Hepatocyte (in vitro differentiated cells): Measurements from ENCODE around the gene SNAP29. TPM values are rescaled to one million over a fixed set of nuclear protein-coding genes. Genes with fewer than 3 reads are reported as not detected.
"Not testable (repeated sequence)": the region's sequence is repeated elsewhere in the genome, so short reads cannot be mapped to it uniquely, and the experiment has no call there.

Experiments
- DNase-seq: peaks from one replicate; pipeline ENCODE4 v3.0.0-alpha.2; 2016; ENCODE audit warnings: low spot score
- H2AFZ ChIP-seq: fragments of 200-600 bp; sonication (generic); 2 replicates; pipeline ENCODE4 v1.6.0; 2016; ENCODE audit warnings: antibody characterized with exemption, mild to moderate bottlenecking
- H3K27ac ChIP-seq: fragments of 200-600 bp; sonication (generic); 2 replicates; pipeline ENCODE4 v1.5.1; 2016; ENCODE audit warnings: mild to moderate bottlenecking
- H3K27me3 ChIP-seq: fragments of 200-600 bp; sonication (generic); 2 replicates; pipeline ENCODE4 v1.6.1; 2016
- H3K36me3 ChIP-seq: fragments of 200-600 bp; sonication (generic); replicated peaks from 2 replicates; pipeline ENCODE4 v1.5.1; 2016; ENCODE audit warnings: low read depth; ENCODE audit not compliant: insufficient read depth
- H3K4me1 ChIP-seq: fragments of 200-600 bp; sonication (generic); 2 replicates; pipeline ENCODE4 v1.5.1; 2016; ENCODE audit warnings: mild to moderate bottlenecking, moderate library complexity; ENCODE audit not compliant: insufficient read depth
- H3K4me2 ChIP-seq: fragments of 200-600 bp; sonication (generic); 2 replicates; pipeline ENCODE4 v1.6.0; 2016
- H3K4me3 ChIP-seq: fragments of 200-600 bp; sonication (generic); 2 replicates; pipeline ENCODE4 v1.5.1; 2016; ENCODE audit warnings: mild to moderate bottlenecking
- H3K79me2 ChIP-seq: fragments of 200-600 bp; sonication (generic); 2 replicates; pipeline ENCODE4 v1.6.0; 2017; ENCODE audit warnings: mild to moderate bottlenecking
- H3K9me2 ChIP-seq: fragments of 200-600 bp; sonication (generic); replicated peaks from 2 replicates; pipeline ENCODE4 v1.6.0; 2017; ENCODE audit warnings: mild to moderate bottlenecking; ENCODE audit not compliant: insufficient read depth
- H3K9me3 ChIP-seq: fragments of 200-600 bp; sonication (generic); 2 replicates; pipeline ENCODE4 v1.5.1; 2016; ENCODE audit warnings: low read depth, mild to moderate bottlenecking
- H4K20me1 ChIP-seq: fragments of 200-600 bp; sonication (generic); 2 replicates; pipeline ENCODE4 v1.6.0; 2016; ENCODE audit warnings: mild to moderate bottlenecking; ENCODE audit not compliant: insufficient read depth, poor library complexity, severe bottlenecking
- EZH2 ChIP-seq: fragments of 200-600 bp; sonication (generic); IDR thresholded peaks from 2 replicates; pipeline ENCODE4 v1.6.1; 2016; ENCODE audit warnings: antibody characterized with exemption, mild to moderate bottlenecking, borderline replicate concordance
- EZH2phosphoT487 ChIP-seq: fragments of 200-600 bp; sonication (generic); IDR thresholded peaks from one replicate; pipeline ENCODE4 v1.6.1; 2018; ENCODE audit warnings: antibody characterized with exemption, mild to moderate bottlenecking, low read depth, moderate library complexity; ENCODE audit not compliant: unreplicated experiment, severe bottlenecking
- WGBS: methylation state at CpG from one replicate; pipeline ENCODE4 v1.1.6; 2016; ENCODE audit warnings: low lambda C conversion rate; ENCODE audit errors: missing lambda C conversion rate; 5-methylcytosine and 5-hydroxymethylcytosine counted together
- polyA plus RNA-seq: library from polyadenylated mRNA; unstranded; fragments of >200 nt; fragmentation: Nextera tagmentation; extraction: Ambion mirVana; gene quantifications from 2 replicates; pipeline ENCODE4 v1.2.1, GENCODE V29; 2016
- total RNA-seq: library from RNA; depleted of rRNA; stranded (reverse); fragments of >200 nt; gene quantifications from 2 replicates; pipeline ENCODE4 v1.2.3, GENCODE V29; 2014
- TF ChIP-seq, protein P1 (sequence below): fragments of 200-600 bp; sonication (generic); IDR thresholded peaks from 2 replicates; pipeline ENCODE4 v1.5.1; 2016; ENCODE audit warnings: antibody characterized with exemption, mild to moderate bottlenecking; ENCODE audit not compliant: poor library complexity

The SNAP29 gene
- total and polyA plus RNA-seq, 2 experiments from 2014 or later = 14.5 to 41.0 TPM

DNA sequence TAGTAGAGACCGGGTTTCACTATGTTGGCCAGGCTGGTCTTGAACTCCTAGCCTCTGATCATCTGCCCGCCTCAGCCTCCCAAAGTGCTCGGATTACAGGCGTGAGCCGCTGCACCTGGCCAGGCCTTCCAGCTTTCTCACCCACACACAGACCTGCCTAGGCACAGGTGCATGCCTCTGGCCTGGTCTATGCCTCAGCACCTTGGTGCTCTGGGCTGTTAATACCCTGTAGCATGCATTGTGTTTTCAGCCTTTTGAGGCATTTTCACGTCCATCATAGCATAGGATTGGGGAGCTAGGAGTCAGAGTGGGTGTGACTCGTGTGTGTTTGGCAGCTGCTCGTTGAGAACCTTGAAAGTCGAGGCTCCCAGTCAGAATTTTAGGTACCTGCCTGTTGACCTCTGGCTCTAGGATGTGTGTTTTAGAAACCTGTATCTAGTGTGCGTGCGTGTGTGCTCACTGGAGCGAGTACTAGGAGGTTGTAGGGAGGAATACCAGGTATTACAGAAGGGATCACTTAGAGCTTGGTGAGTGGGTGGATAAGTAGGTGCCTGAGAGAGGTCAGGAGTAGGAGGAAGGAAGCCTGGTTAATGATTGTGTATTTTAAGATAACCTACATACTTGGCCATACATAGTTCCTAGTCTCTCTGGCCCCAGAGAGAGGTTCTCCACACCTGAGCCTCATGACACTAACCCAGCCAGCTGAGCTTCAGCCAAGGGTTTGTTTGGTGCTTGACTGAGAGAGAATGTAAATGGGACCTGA lies 78.4 kb downstream of the SNAP29 start:
- peaks cover 18% of the 10 kb centered on the region for H3K4me1 ChIP-seq
- peak; percentile 57 for DNase-seq
- no peaks in the 10 kb centered on the region for H3K9me3 ChIP-seq
- TF ChIP-seq EZH2phosphoT487 = no peak
- TF ChIP-seq EZH2 = no peak
- peak overlapping the region; percentile 41 for H3K4me2 ChIP-seq
- peaks cover 98% of the 10 kb centered on the region for H3K79me2 ChIP-seq
- WGBS = 65% methylated on average over 12 of the region's 12 CpGs
- H4K20me1 ChIP-seq = peaks cover 97% of the 10 kb centered on the region
- no peak overlapping the region for H2AFZ ChIP-seq
- no peaks in the 10 kb centered on the region for H3K9me2 ChIP-seq
- no peaks in the 10 kb centered on the region for H3K27me3 ChIP-seq
- H3K36me3 ChIP-seq = no peaks in the 10 kb centered on the region
- no peak overlapping the region for H3K4me3 ChIP-seq
- peak overlapping the region; percentile 60 for H3K27ac ChIP-seq

DNA sequence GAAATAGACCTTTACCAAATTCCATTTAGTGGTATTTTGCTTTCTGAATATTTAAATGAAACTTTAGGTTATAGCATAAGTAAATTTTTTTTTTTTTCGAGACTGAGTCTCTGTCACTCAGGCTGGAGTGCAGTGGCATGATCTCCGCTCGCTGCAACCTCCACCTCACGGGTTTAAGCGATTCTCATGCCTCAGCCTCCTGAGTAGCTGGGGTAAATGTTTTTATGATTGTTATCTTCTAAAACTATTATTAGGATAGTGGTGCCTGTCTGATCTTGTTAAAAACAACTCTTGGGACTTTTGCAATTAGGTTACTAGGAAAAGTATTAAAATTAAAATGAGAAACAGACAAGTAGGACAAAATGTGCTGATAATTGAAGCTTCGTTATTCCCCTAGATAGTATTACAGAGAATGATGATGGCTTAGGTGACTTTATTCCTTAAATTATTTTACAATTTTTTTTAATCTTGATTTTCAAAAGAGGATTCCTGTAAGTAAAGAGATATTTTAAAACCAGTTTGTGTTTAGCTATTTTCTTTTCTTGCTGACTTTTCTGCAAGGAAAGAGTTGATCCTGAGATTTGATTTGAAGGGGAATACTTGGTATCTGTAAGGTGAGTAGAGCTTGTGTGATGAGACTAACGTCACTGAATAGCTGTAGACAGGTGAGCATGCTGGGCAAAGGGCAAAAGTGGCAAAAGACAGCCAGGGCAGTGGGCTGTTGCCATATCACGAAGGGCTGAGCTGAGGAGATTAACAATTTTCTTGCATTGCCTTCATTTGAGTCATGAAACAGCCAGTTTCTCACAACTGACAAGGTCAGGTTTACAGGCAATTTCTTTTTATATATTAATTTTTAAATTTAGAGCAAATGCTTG lies 79.2 kb downstream of the SNAP29 start:
- Histone ChIP-seq H2AFZ (no peak overlapping the region), H4K20me1 (peaks cover 97% of the 10 kb centered on the region), H3K9me3 (no peaks in the 10 kb centered on the region), H3K27me3 (no peaks in the 10 kb centered on the region), H3K36me3 (no peaks in the 10 kb centered on the region), H3K4me2 (peak overlapping the region; percentile 37), H3K27ac (peak overlapping the region; percentile 60), H3K79me2 (peaks cover 98% of the 10 kb centered on the region), H3K4me1 (peaks cover 18% of the 10 kb centered on the region), H3K9me2 (no peaks in the 10 kb centered on the region), H3K4me3 (no peak overlapping the region)
- TF ChIP-seq EZH2phosphoT487 (no peak), EZH2 (no peak)
- TF ChIP-seq, protein P1, sequence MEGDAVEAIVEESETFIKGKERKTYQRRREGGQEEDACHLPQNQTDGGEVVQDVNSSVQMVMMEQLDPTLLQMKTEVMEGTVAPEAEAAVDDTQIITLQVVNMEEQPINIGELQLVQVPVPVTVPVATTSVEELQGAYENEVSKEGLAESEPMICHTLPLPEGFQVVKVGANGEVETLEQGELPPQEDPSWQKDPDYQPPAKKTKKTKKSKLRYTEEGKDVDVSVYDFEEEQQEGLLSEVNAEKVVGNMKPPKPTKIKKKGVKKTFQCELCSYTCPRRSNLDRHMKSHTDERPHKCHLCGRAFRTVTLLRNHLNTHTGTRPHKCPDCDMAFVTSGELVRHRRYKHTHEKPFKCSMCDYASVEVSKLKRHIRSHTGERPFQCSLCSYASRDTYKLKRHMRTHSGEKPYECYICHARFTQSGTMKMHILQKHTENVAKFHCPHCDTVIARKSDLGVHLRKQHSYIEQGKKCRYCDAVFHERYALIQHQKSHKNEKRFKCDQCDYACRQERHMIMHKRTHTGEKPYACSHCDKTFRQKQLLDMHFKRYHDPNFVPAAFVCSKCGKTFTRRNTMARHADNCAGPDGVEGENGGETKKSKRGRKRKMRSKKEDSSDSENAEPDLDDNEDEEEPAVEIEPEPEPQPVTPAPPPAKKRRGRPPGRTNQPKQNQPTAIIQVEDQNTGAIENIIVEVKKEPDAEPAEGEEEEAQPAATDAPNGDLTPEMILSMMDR = no peak
- WGBS = 74% methylated on average over 8 of the region's 8 CpGs
- DNase-seq = peak; percentile 26

DNA sequence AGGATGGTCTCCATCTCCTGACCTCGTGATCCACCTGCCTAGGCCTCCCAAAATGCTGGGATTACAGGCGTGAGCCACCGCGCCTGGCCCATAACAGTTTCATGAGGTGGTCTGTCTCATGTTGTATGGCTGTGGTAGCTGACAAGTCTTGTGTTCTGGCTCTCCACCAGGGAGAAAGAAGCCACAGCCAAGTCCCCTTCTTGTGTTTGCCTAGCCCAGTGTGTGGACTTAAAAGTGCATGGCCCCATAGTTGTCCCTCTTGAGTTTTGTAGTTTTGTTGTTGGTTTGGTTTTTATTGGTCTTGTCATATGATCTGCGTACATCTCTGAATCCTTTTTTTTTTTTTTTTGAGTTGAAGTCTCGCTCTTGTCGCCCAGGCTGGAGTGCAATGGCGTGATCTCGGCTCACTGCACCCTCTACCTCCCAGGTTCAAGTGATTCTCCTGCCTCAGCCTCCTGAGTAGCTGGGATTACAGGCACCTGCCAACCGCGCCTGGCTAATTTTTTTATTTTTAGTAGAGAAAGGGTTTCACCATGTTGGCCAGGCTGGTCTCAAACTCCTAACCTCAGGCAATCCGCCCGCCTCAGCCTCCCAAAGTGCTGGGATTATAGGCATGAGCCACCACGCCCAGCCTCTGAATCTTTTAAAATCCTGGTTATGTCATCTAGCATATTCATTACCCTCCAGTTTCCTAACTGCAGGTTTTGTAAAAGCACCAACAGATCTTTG lies 80.8 kb downstream of the SNAP29 start:
- not testable (repeated sequence) for H3K4me3 ChIP-seq, H2AFZ ChIP-seq, H3K36me3 ChIP-seq, DNase-seq, H3K27me3 ChIP-seq, H3K4me2 ChIP-seq, H3K9me3 ChIP-seq, H3K9me2 ChIP-seq
- WGBS = 92% methylated on average over 14 of the region's 14 CpGs
- Histone ChIP-seq H4K20me1 (peaks cover 97% of the 10 kb centered on the region), H3K4me1 (peaks cover 18% of the 10 kb centered on the region), H3K27ac (peak overlapping the region; percentile 36), H3K79me2 (peaks cover 98% of the 10 kb centered on the region)

DNA sequence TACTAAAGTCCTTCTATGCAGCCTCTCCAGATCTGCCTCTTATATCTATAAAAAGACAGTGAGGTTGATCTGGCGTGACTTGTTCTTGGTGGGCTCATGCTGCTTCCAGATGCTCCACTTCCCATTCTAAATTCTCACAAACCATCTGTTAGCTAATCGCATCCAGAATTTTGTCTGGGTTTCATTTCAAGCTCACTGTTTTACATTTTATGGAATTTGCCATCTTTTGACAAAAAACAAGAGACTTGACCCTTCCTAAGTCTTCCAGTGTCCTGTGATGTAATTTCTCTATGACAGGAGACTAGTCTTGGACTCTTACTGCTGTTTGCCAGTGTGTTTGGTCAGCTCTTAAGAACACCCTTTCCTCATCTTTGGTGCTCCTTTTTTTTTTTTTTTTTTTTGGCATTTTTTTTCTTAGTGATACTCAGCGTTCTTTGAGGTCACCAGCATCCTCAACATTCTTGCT lies 81.4 kb downstream of the SNAP29 start:
- H2AFZ ChIP-seq = no peak overlapping the region
- WGBS = 70% methylated on average over 3 of the region's 3 CpGs
- no peak overlapping the region for H3K4me2 ChIP-seq
- TF ChIP-seq EZH2phosphoT487 = no peak
- TF ChIP-seq, protein P1 = no peak
- TF ChIP-seq EZH2 = no peak
- no peaks in the 10 kb centered on the region for H3K27me3 ChIP-seq
- no peak for DNase-seq
- H3K79me2 ChIP-seq = peaks cover 98% of the 10 kb centered on the region
- peak overlapping the region; percentile 36 for H3K27ac ChIP-seq
- H4K20me1 ChIP-seq = peaks cover 97% of the 10 kb centered on the region
- no peaks in the 10 kb centered on the region for H3K36me3 ChIP-seq
- no peak overlapping the region for H3K4me3 ChIP-seq
- H3K9me3 ChIP-seq = no peaks in the 10 kb centered on the region
- H3K9me2 ChIP-seq = no peaks in the 10 kb centered on the region
- H3K4me1 ChIP-seq = peaks cover 18% of the 10 kb centered on the region
